Caco-2 (cell line): Measurements from ENCODE around the gene GPR63. TPM values are rescaled to one million over a fixed set of nuclear protein-coding genes. Genes with fewer than 3 reads are reported as not detected.
"Not testable (repeated sequence)": the region's sequence is repeated elsewhere in the genome, so short reads cannot be mapped to it uniquely, and the experiment has no call there.

ENCODE experiments used
- Bru-seq: library from RNA; stranded (reverse); fragments of 400-500 nt; gene quantifications from one replicate; lab custom pipeline; 2021; lab: Mats Ljungman, UMichigan
- BruChase-seq, 2 experiments: library from RNA; stranded (reverse); fragments of 400-500 nt; gene quantifications; one replicate each; lab custom pipeline; 2021; lab: Mats Ljungman, UMichigan
- BruUV-seq: library from RNA; stranded (reverse); fragments of 400-500 nt; replicated peaks from 2 replicates; lab custom pipeline; 2021; lab: Mats Ljungman, UMichigan
- CTCF ChIA-PET: fragments of 300-600 bp; sonication (Branson Sonifier 250); formaldehyde crosslinking; loops from one replicate; lab custom pipeline; 2022; ENCODE audit warnings: antibody characterized with exemption; lab: Charles Lee
- POLR2A ChIA-PET: fragments of 300-600 bp; sonication (Branson Sonifier 250); formaldehyde crosslinking; loops from one replicate; lab custom pipeline; 2022; ENCODE audit warnings: antibody characterized with exemption; lab: Charles Lee
- DNase-seq, 2 experiments: peaks; one replicate each; pipeline versions ENCODE4 v3.0.0 to v3.0.0-alpha.2; 2020 to 2022
- H3K27me3 ChIP-seq: replicated peaks from 2 replicates; pipeline ENCODE4 v1.6.0; 2011; ENCODE audit warnings: low read length; ENCODE audit not compliant: control insufficient read depth, insufficient read depth
- H3K36me3 ChIP-seq: 2 replicates; pipeline ENCODE4 v1.5.1; 2011; ENCODE audit warnings: low read length; ENCODE audit not compliant: control insufficient read depth, insufficient read depth
- H3K4me1 ChIP-seq: fragments of 250-450 bp; sonication (Bioruptor Pico); 2 replicates; pipeline ENCODE4 v1.5.1; 2020; ENCODE audit warnings: mild to moderate bottlenecking
- H3K4me3 ChIP-seq: 2 replicates; pipeline ENCODE4 v1.5.1; 2011; ENCODE audit warnings: low read depth, mild to moderate bottlenecking, control low read depth, low read length
- H3K9me3 ChIP-seq: fragments of 250-450 bp; sonication (Bioruptor Pico); 2 replicates; pipeline ENCODE4 v1.5.1; 2020; ENCODE audit warnings: mild to moderate bottlenecking, moderate library complexity
- H3K27ac Mint-ChIP-seq: one replicate; pipeline ENCODE4 v1.8.0; 2022; ENCODE audit warnings: mixed read lengths; ENCODE audit not compliant: unreplicated experiment
- H3K27me3 Mint-ChIP-seq: one replicate; pipeline ENCODE4 v1.8.0; 2022; ENCODE audit warnings: mixed read lengths; ENCODE audit not compliant: insufficient read depth, unreplicated experiment
- H3K36me3 Mint-ChIP-seq: one replicate; pipeline ENCODE4 v1.8.0; 2022; ENCODE audit warnings: mild to moderate bottlenecking, mixed read lengths; ENCODE audit not compliant: insufficient read depth, unreplicated experiment
- H3K4me1 Mint-ChIP-seq: one replicate; pipeline ENCODE4 v1.8.0; 2022; ENCODE audit warnings: low read depth, mixed read lengths; ENCODE audit not compliant: unreplicated experiment
- H3K4me3 Mint-ChIP-seq: one replicate; pipeline ENCODE4 v1.8.0; 2022; ENCODE audit warnings: mild to moderate bottlenecking, moderate library complexity, mixed read lengths; ENCODE audit not compliant: unreplicated experiment
- H3K9me3 Mint-ChIP-seq: one replicate; pipeline ENCODE4 v1.8.0; 2022; ENCODE audit warnings: mixed read lengths; ENCODE audit not compliant: unreplicated experiment
- CTCF ChIP-seq, 2 experiments: fragments of 200-600 bp in 1 of 2; IDR thresholded peaks; 1 replicate in 1 of 2; 2 replicates in 1 of 2; pipeline versions ENCODE4 v1.5.1 to v1.8.0; 2011 to 2022; ENCODE audit warnings: antibody characterized with exemption in 1 of 2, control low read depth in 1 of 2, inconsistent platforms in 1 of 2, low read depth in 1 of 2, low read length in 1 of 2, mild to moderate bottlenecking in 1 of 2, moderate library complexity in 1 of 2; ENCODE audit not compliant: insufficient read depth in 1 of 2, severe bottlenecking in 1 of 2, unreplicated experiment in 1 of 2
- intact Hi-C: fragments of 100-400 bp; cut with micrococcal nuclease; formaldehyde crosslinking; loops from one replicate; pipeline ENCODE4 v1.10.0; 2022; ENCODE audit not compliant: unreplicated experiment
- long read RNA-seq: library from polyadenylated mRNA; stranded (forward); transcript quantifications from one replicate; pipeline ENCODE4 v2.0.0, GENCODE V29; 2022
- total RNA-seq: library from RNA; stranded (reverse); gene quantifications from 2 replicates; pipeline ENCODE4 v1.2.3, GENCODE V29; 2022

The GPR63 gene
- 0.11 and 0.16 TPM in 2 replicates for total RNA-seq
- percentile 25 among the genes with signal in this experiment for Bru-seq, nascent RNA
- percentile 27 among the genes with signal in this experiment for BruChase-seq, experiment 1, labeled RNA remaining after a 2-hour chase
- percentile 21 among the genes with signal in this experiment for BruChase-seq, experiment 2, labeled RNA remaining after a 6-hour chase
- long read RNA-seq, partial matches to known transcripts, result 0 of 2 reads
- long read RNA-seq, other reads (novel, unspliced or antisense), result 2 of 2 reads

GRCh38 chr6:96837081-96837971, at the start of gene GPR63:
GPR63 (minus strand) TSS chr6:96837477; CDS start chr6:96799731, 37,746 bp downstream.
- H3K27me3 Mint-ChIP-seq, result peaks cover 31% of the 10 kb centered on the region
- H3K4me3 ChIP-seq, result peak within 1 kb of the TSS; percentile 38
- no peaks in the 10 kb centered on the region for H3K9me3 ChIP-seq
- peaks cover 6% of the 10 kb centered on the region for H3K4me1 Mint-ChIP-seq
- peaks cover 4% of the 10 kb centered on the region for H3K27me3 ChIP-seq
- POLR2A ChIA-PET, result no interaction called here
- H3K36me3 Mint-ChIP-seq, result no peaks in the 10 kb centered on the region
- TF ChIP-seq CTCF (IDR thresholded peaks at IDR 0.05; ENCODE audit: insufficient read depth in 1 of 2, low read depth in 1 of 2, low read length in 1 of 2, severe bottlenecking in 1 of 2, unreplicated experiment in 1 of 2), result no peak
- peak within 1 kb of the TSS; percentile 55 for H3K27ac Mint-ChIP-seq
- intact Hi-C loops, result loop anchor here (1.0 kb wide), 1 partner anchor 60 kb away; the partner anchor contains the start of gene NDUFAF4
- BruUV-seq, result no TSS peak
- H3K9me3 Mint-ChIP-seq, result no peaks in the 10 kb centered on the region
- no peaks in the 10 kb centered on the region for H3K36me3 ChIP-seq
- H3K4me1 ChIP-seq, result 0 out of 2 replicates have a peak, but pooled peaks cover 3% of the 10 kb centered on the region
- peak within 1 kb of the TSS; percentile 91 for H3K4me3 Mint-ChIP-seq
- CTCF ChIA-PET, result interaction anchor here (0.7 kb wide), 1 partner anchor 1239 kb away, joined by 3 read pairs; no protein-coding TSS in a partner anchor
- peak; percentile 55 to 57 for DNase-seq

GRCh38 chr6:96886519-96886918, 49.2 kb upstream of the GPR63 start:
- no peaks in the 10 kb centered on the region for H3K4me1 Mint-ChIP-seq
- no TSS peak for BruUV-seq
- H3K27me3 ChIP-seq, result no peaks in the 10 kb centered on the region
- no peaks in the 10 kb centered on the region for H3K36me3 ChIP-seq
- no peak for DNase-seq
- H3K9me3 ChIP-seq, result no peaks in the 10 kb centered on the region
- H3K9me3 Mint-ChIP-seq, result no peaks in the 10 kb centered on the region
- no peak for TF ChIP-seq CTCF (IDR thresholded peaks at IDR 0.05; ENCODE audit: insufficient read depth in 1 of 2, low read depth in 1 of 2, low read length in 1 of 2, severe bottlenecking in 1 of 2, unreplicated experiment in 1 of 2)
- POLR2A ChIA-PET, result no interaction called here
- no peak overlapping the region for H3K4me3 Mint-ChIP-seq
- H3K27ac Mint-ChIP-seq, result no peak overlapping the region
- intact Hi-C loops, result no loop called here
- H3K36me3 Mint-ChIP-seq, result peaks cover 3% of the 10 kb centered on the region
- CTCF ChIA-PET, result no interaction called here
- no peak overlapping the region for H3K4me3 ChIP-seq
- no peaks in the 10 kb centered on the region for H3K4me1 ChIP-seq
- peaks cover 2% of the 10 kb centered on the region for H3K27me3 Mint-ChIP-seq

- CTCF ChIA-PET, H3K9me3 Mint-ChIP-seq, H3K4me3 Mint-ChIP-seq, BruUV-seq, DNase-seq, H3K36me3 ChIP-seq, H3K4me1 Mint-ChIP-seq, intact Hi-C loops, H3K9me3 ChIP-seq, H3K4me3 ChIP-seq, H3K27ac Mint-ChIP-seq, H3K27me3 ChIP-seq, H3K27me3 Mint-ChIP-seq, H3K36me3 Mint-ChIP-seq, H3K4me1 ChIP-seq: not testable (repeated sequence)
- POLR2A ChIA-PET, result interaction anchor here (0.6 kb wide), 1 partner anchor 13 kb away, joined by 5 read pairs; no protein-coding TSS in a partner anchor
Observed at GRCh38 chr6:96885187-96885631, 47.9 kb upstream of the GPR63 start.
